Vagina (tissue), 2 donors: ENCODE data around the gene GRM8. TPM values are rescaled to one million over a fixed set of nuclear protein-coding genes. Genes with fewer than 3 reads are reported as not detected.
"Not testable (repeated sequence)": the region's sequence is repeated elsewhere in the genome, so short reads cannot be mapped to it uniquely, and the experiment has no call there.

Source experiments
- DNase-seq, 2 donors: peaks; one replicate each; pipeline ENCODE4 v3.0.0-alpha.2; 2017; ENCODE audit errors: extremely low spot score in 2 of 2
- H3K27ac ChIP-seq: fragments of 200-600 bp; sonication (generic); one replicate; pipeline ENCODE4 v1.5.1; 2019
- H3K27me3 ChIP-seq: fragments of 200-600 bp; sonication (generic); one replicate; pipeline ENCODE4 v1.5.1; 2019
- H3K36me3 ChIP-seq, 2 donors: fragments of 200-600 bp; sonication (generic); one replicate each; pipeline ENCODE4 v1.5.1; 2017 to 2019
- H3K4me1 ChIP-seq: fragments of 200-600 bp; sonication (generic); one replicate; pipeline ENCODE4 v1.5.1; 2019
- H3K4me3 ChIP-seq, 2 donors: fragments of 200-600 bp; sonication (generic); 1 replicate in 1 of 2; 2 replicates in 1 of 2; pipeline ENCODE4 v1.5.1; 2016 to 2019
- H3K9me3 ChIP-seq: fragments of 200-600 bp; sonication (generic); one replicate; pipeline ENCODE4 v1.5.1; 2019
- POLR2A ChIP-seq, 2 donors: fragments of 450-650 bp; IDR thresholded peaks; one replicate each; pipeline ENCODE4 v1.6.1; 2017; ENCODE audit warnings: antibody characterized with exemption in 2 of 2, mild to moderate bottlenecking in 2 of 2, moderate library complexity in 2 of 2
- POLR2AphosphoS5 ChIP-seq, 2 donors: sonication (generic); formaldehyde crosslinking; IDR thresholded peaks; one replicate each; pipeline ENCODE4 v1.9.0; 2017; ENCODE audit warnings: antibody characterized with exemption in 2 of 2, mild to moderate bottlenecking in 2 of 2, low read depth in 1 of 2; ENCODE audit not compliant: insufficient read depth in 1 of 2
- intact Hi-C: fragments of 100-400 bp; cut with DNase I; formaldehyde crosslinking; loops from one replicate; pipeline ENCODE4 v1.15.1; 2023
- total RNA-seq: library from RNA; depleted of rRNA; stranded (reverse); fragments of >200 nt; gene quantifications from one replicate; pipeline ENCODE4 v1.2.3, GENCODE V29; 2016
- TF ChIP-seq, protein P1 (sequence below), 3 experiments: fragments of 450-650 bp in 2 of 3; fragments of 200-600 bp in 1 of 3; sonication (generic) in 1 of 3; IDR thresholded peaks; one replicate each; pipeline ENCODE4 v1.5.1; 2017 to 2019; ENCODE audit warnings: antibody characterized with exemption in 3 of 3, mild to moderate bottlenecking in 2 of 3, moderate library complexity in 2 of 3

GRM8 gene
- total RNA-seq, 1 donor from 2014 or later: not detected

DNA sequence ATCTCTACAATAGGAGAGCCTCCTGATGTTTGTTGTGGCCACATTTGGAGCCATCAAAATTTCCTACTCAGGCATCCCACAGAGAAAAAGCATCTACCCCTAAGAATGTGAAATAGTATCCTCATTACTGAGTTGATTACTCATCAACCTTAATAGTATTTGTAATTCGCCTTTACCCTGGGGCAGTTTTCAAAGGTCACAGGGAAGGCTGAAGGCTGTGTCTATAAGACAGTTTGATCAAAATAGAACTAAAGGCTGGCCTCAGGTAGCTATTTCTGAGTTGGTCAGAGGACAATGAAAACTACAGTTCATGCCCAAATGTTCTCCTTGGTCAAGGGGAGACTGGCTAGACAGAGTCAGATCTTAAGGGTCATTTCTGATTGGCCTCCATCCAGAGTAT lies 370.0 kb downstream of the GRM8 start:
- intact Hi-C loops, DNase-seq, H3K9me3 ChIP-seq: not testable (repeated sequence)

DNA sequence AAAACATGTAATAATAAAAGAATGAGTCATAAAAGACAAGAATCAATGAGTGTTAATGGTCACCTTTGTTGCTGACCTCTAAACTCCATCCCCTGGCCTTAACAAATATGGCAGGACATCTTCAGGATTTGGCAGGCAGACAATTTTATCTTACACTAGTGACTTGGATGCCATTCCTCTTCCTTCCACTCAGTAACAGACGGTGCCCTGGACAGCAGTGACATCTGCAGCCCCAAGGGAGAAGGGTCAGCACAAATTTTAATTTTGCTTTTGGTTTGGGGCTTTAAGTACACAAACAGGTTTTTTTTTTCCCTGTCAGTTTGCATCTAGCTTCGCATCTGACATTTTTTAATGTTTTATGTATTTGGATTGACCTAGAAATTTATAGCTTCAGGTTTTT lies 370.8 kb downstream of the GRM8 start:
- DNase-seq, H3K36me3 ChIP-seq, H3K27ac ChIP-seq, intact Hi-C loops, H3K4me3 ChIP-seq, H3K27me3 ChIP-seq, H3K9me3 ChIP-seq, H3K4me1 ChIP-seq: not testable (repeated sequence)

More for the DNA sequence above, 370.0 kb downstream of the GRM8 start:
- not testable (repeated sequence) for H3K4me3 ChIP-seq, H3K4me1 ChIP-seq, H3K36me3 ChIP-seq, H3K27ac ChIP-seq, H3K27me3 ChIP-seq

DNA sequence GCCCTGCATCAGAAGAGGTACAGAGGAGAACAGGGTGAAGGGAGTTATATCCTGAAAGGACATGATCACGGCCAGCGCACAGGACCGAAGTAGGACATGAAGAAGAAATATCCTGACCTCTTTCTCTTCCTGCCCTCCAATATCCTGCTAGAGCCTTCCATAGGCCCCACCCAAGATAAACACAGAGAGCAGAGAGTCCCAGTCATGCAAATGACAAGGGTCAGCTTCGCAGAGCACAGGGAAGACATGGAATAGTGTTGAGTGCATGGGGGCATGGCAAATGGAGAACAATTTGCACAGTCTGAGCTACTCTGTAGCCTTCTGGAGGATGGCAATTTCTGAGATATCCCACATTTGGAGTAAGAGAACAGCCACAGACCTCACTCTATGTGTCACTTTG lies 371.4 kb downstream of the GRM8 start:
- no peak for TF ChIP-seq POLR2A (IDR thresholded peaks at IDR 0.05)
- no peak for TF ChIP-seq POLR2AphosphoS5 (IDR thresholded peaks at IDR 0.05; ENCODE audit: insufficient read depth in 1 of 2, low read depth in 1 of 2)
- TF ChIP-seq, protein P1, sequence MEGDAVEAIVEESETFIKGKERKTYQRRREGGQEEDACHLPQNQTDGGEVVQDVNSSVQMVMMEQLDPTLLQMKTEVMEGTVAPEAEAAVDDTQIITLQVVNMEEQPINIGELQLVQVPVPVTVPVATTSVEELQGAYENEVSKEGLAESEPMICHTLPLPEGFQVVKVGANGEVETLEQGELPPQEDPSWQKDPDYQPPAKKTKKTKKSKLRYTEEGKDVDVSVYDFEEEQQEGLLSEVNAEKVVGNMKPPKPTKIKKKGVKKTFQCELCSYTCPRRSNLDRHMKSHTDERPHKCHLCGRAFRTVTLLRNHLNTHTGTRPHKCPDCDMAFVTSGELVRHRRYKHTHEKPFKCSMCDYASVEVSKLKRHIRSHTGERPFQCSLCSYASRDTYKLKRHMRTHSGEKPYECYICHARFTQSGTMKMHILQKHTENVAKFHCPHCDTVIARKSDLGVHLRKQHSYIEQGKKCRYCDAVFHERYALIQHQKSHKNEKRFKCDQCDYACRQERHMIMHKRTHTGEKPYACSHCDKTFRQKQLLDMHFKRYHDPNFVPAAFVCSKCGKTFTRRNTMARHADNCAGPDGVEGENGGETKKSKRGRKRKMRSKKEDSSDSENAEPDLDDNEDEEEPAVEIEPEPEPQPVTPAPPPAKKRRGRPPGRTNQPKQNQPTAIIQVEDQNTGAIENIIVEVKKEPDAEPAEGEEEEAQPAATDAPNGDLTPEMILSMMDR (IDR thresholded peaks at IDR 0.05): no peak
- DNase-seq: no peak
- Histone ChIP-seq H3K4me3 (no peak overlapping the region), H3K4me1 (no peaks in the 10 kb centered on the region), H3K27me3 (no peaks in the 10 kb centered on the region), H3K36me3 (no peaks in the 10 kb centered on the region), H3K9me3 (no peaks in the 10 kb centered on the region), H3K27ac (no peak overlapping the region)
- intact Hi-C loops: no loop called here

DNA sequence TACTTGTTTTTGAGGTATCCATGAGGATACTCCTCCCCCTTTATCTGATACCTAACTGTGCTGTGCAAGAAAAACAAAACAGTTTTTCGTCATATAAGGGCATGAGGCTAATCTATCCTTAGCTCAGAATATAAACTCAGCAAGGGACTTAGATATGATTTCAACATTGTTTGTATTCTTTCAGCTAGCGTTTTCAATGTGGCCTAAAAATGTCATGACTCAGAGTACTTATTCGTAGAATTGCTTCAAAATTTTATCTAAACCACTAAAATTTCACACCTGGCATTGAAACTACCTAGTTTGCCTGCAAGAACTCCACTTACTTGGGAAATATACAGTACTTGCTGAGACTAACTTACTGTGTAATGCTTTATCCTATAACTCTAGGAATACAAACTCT lies 376.2 kb downstream of the GRM8 start:
- H3K4me1 ChIP-seq, intact Hi-C loops, DNase-seq, H3K9me3 ChIP-seq, H3K4me3 ChIP-seq, H3K27ac ChIP-seq, H3K36me3 ChIP-seq, H3K27me3 ChIP-seq: not testable (repeated sequence)

DNA sequence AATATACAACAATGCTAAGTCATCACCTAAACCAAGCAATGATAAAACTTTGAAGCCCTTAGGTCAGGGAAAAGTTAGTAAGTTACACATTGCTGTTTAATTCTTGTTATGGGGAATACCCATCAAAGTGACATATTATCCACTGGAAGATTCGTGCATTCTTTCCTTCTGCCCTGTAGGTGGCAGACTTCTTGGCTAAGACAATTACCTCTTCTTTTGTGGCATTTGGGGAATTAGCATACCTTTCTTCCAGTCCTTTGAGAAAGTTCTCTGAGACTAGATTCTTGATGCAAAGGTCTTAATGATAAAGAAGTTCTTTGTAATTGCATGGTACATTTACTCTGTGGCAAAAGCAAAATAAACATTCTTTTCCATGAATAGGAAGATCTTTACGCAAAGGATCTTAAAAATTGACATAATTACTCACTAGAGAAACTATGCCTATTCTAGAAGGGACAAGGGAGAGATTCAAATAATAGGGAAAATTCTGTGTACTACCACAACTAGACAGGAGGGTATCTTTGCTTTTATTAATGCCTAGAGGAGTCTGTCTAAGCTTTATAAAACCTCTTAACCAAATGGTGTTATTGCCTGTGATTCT lies 395.9 kb downstream of the GRM8 start:
- TF ChIP-seq POLR2A (IDR thresholded peaks at IDR 0.05) (no peak), POLR2AphosphoS5 (IDR thresholded peaks at IDR 0.05; ENCODE audit: insufficient read depth in 1 of 2, low read depth in 1 of 2) (no peak)
- TF ChIP-seq, protein P1 (IDR thresholded peaks at IDR 0.05): no peak
- no peaks in the 10 kb centered on the region for H3K36me3 ChIP-seq
- H3K4me1 ChIP-seq: no peaks in the 10 kb centered on the region
- no peaks in the 10 kb centered on the region for H3K27me3 ChIP-seq
- H3K27ac ChIP-seq: no peak overlapping the region
- no peak overlapping the region for H3K4me3 ChIP-seq
- no peaks in the 10 kb centered on the region for H3K9me3 ChIP-seq
- intact Hi-C loops: no loop called here
- DNase-seq: no peak

DNA sequence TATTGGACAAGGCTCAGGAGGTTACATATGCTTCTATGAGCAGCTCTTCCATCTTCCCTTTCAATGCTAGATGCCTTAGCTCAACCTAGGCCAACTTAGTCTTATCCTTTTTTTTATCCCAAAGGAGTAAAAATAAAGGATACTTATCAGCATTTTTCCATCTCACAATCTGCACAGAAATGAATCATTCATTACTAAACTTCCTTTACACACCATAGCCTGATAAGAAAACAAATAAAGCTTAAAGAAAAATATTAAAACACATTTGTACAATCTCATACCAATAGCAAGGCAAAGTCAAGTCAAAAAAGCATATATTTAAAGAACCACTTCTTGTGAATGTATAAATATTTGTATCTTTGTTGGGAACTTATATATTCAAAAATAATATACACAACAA lies 407.4 kb downstream of the GRM8 start:
- intact Hi-C loops: no loop called here
- Histone ChIP-seq H3K4me1 (no peaks in the 10 kb centered on the region), H3K27ac (no peak overlapping the region), H3K27me3 (no peaks in the 10 kb centered on the region), H3K4me3 (no peak overlapping the region), H3K9me3 (no peaks in the 10 kb centered on the region), H3K36me3 (no peaks in the 10 kb centered on the region)
- TF ChIP-seq POLR2A (IDR thresholded peaks at IDR 0.05) (no peak), POLR2AphosphoS5 (IDR thresholded peaks at IDR 0.05; ENCODE audit: insufficient read depth in 1 of 2, low read depth in 1 of 2) (no peak)
- TF ChIP-seq, protein P1 (IDR thresholded peaks at IDR 0.05): no peak
- DNase-seq: no peak

DNA sequence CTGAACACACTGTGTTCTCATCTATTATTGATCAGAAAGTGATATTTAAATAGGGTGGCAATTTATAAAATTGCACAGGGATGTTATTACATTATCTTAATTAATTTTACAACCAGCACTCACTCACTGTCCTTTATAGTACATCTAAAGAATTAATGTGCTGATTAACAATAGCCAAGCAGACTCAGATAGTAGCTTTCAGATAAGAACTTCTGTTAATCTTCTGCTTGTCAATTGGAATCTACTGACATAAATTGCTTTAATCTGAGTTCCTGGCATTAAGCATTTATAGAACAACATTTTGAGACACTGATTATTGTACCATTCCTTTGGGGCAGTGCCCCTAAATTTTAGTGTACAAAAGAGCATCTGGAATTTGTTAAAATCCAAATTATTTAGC lies 408.9 kb downstream of the GRM8 start:
- Histone ChIP-seq H3K27ac (no peak overlapping the region), H3K9me3 (no peaks in the 10 kb centered on the region), H3K4me1 (no peaks in the 10 kb centered on the region), H3K27me3 (no peaks in the 10 kb centered on the region), H3K36me3 (no peaks in the 10 kb centered on the region), H3K4me3 (no peak overlapping the region)
- intact Hi-C loops: no loop called here
- DNase-seq: no peak
- TF ChIP-seq, protein P1 (IDR thresholded peaks at IDR 0.05): no peak
- TF ChIP-seq POLR2A (IDR thresholded peaks at IDR 0.05) (no peak), POLR2AphosphoS5 (IDR thresholded peaks at IDR 0.05; ENCODE audit: insufficient read depth in 1 of 2, low read depth in 1 of 2) (no peak)
